NCI-H82 treated with DMSO at 0.1 percent for 48 hours (cell line): ENCODE measurements around the gene CLSTN1.
"Not testable (repeated sequence)": the region's sequence is repeated elsewhere in the genome, so short reads cannot be mapped to it uniquely, and the experiment has no call there.

Source experiments
- DNase-seq: peaks from one replicate; lab custom pipeline; 2025; ENCODE audit not compliant: unreplicated experiment; lab: John Stamatoyannopoulos, UW

CLSTN1 gene

GRCh38 chr1:9717193-9718005 is 106.4 kb downstream of the CLSTN1 start:
- no peak for DNase-seq

- no peak for DNase-seq
Measured at GRCh38 chr1:9716404-9717192, 107.2 kb downstream of the CLSTN1 start.

- no peak for DNase-seq
Measured at GRCh38 chr1:9715536-9716226, 108.1 kb downstream of the CLSTN1 start.

- DNase-seq, result no peak
Measured at GRCh38 chr1:9714257-9714718, 109.5 kb downstream of the CLSTN1 start.

- not testable (repeated sequence) for DNase-seq
Measured at GRCh38 chr1:9712767-9713166, 111.0 kb downstream of the CLSTN1 start.

GRCh38 chr1:9711466-9712020 is 112.2 kb downstream of the CLSTN1 start:
- no peak for DNase-seq

GRCh38 chr1:9710037-9710436 is 113.7 kb downstream of the CLSTN1 start:
- DNase-seq, result no peak

- DNase-seq, result no peak
Measured at GRCh38 chr1:9706178-9706577, 117.6 kb downstream of the CLSTN1 start.

GRCh38 chr1:9705337-9706093 is 118.2 kb downstream of the CLSTN1 start:
- no peak for DNase-seq

GRCh38 chr1:9703681-9704080 is 120.1 kb downstream of the CLSTN1 start:
- DNase-seq, result no peak

GRCh38 chr1:9703165-9703509 is 120.6 kb downstream of the CLSTN1 start:
- DNase-seq, result no peak

- no peak for DNase-seq
Measured at GRCh38 chr1:9701665-9702064, 122.1 kb downstream of the CLSTN1 start.

- DNase-seq, result no peak
Measured at GRCh38 chr1:9700340-9700739, 123.4 kb downstream of the CLSTN1 start.

GRCh38 chr1:9699361-9699760 is 124.4 kb downstream of the CLSTN1 start:
- no peak for DNase-seq

GRCh38 chr1:9696793-9697192 is 127.0 kb downstream of the CLSTN1 start:
- DNase-seq, result no peak

- DNase-seq, result no peak
Measured at GRCh38 chr1:9691691-9692090, 132.1 kb downstream of the CLSTN1 start.

- DNase-seq, result no peak
Measured at GRCh38 chr1:9691108-9691445, 132.7 kb downstream of the CLSTN1 start.

- DNase-seq, result no peak
Measured at GRCh38 chr1:9690440-9691107, 133.2 kb downstream of the CLSTN1 start.

- DNase-seq, result no peak
Measured at GRCh38 chr1:9689971-9690381, 133.8 kb downstream of the CLSTN1 start.

GRCh38 chr1:9689011-9689706 is 134.6 kb downstream of the CLSTN1 start:
- DNase-seq, result peak; percentile 66
